ENCODE measurements around the gene RPN1. TPM values are rescaled to one million over a fixed set of nuclear protein-coding genes. Genes with fewer than 3 reads are reported as not detected.
A peak's percentile ranks its signal among the peaks of the same experiment; 100 is the strongest.

The RPN1 gene
- total and polyA plus RNA-seq, 10 of the 15 experiments (the other 5 are each of a cell fraction or from before 2014, with no cell fraction given) = 56.1 to 266 (median 157) TPM

DNA sequence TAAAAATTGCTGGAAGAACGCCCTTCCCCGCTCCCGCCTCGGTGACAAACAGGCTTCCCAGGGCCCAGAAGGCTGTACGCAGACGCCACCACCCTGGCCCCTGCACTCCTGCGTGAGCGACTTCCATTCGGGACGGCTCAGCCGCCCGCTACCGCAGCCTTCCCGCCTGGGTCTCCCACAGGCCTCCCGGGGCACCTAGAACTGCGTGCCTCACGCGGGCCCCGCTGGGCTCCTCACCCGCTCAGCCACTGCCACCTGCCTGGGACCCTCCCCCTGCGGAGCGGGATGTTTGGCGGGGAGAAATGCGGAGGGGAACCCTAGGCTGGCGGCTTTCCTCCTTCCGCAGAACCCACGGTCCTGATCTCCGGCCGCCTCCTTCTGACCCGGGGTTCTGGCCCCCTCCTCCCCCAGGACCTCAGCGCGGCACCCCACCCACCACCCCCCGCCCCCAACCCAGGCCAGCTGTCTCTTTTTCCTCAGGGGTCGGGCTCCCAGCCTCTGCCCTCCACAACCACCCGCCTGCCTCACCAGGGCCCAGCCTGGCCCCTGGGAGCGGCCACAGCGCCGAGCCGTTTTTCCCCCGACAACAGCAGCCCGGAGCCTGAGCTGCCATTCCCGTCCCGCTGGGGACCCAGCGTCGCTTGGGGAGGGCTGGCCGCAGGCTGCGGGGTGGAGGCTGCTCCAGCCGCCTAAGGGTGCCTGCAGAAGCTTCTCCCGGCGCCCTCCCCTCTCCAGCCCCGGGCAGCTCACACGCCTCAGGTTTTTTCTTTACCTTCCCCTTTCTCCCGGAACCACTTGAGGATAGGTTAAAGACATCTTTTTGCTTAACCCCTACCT, 47.8 kb upstream of the RPN1 start:
- H2AFZ ChIP-seq (ENCODE audit: control insufficient read depth, low read depth, low read length) = peak overlapping the region; percentile 80
- peak overlapping the region; percentile 53; the same call in 1 of the 2 replicates for H3K4me3 ChIP-seq
- H4K20me1 ChIP-seq (ENCODE audit: control insufficient read depth, insufficient read depth) = no peaks in the 10 kb centered on the region
- H3K27ac ChIP-seq (ENCODE audit: control insufficient read depth, insufficient read depth) = no peak overlapping the region
- ChIA-PET POLR2A (no interaction called here), SMC1A (ENCODE audit: uncharacterized antibody, unreplicated experiment) (interaction anchor here (1.0 to 1.1 kb wide), 2 partner anchors 10 to 69 kb away, joined by 3 read pairs; no protein-coding TSS in a partner anchor), CTCF (no interaction called here), RAD21 (ENCODE audit: unreplicated experiment) (no interaction called here)
- in situ Hi-C loops (cut with MboI) = no loop called here
- 0 out of 4 replicates have a peak, but pooled peaks cover 0 to 4% of the 10 kb centered on the region in 2 experiments for H3K27me3 ChIP-seq (replicated peaks in 1 of 2; ENCODE audit: control insufficient read depth in 2 of 2, insufficient read depth in 2 of 2, low read length in 1 of 2)
- H3K36me3 ChIP-seq (ENCODE audit: control insufficient read depth in 2 of 2, insufficient read depth in 2 of 2, low read length in 1 of 2) = no peaks in the 10 kb centered on the region
- intact Hi-C loops (cut with micrococcal nuclease; ENCODE audit: unreplicated experiment) = no loop called here
- WGBS (ENCODE audit: insufficient coverage, insufficient replicate concordance, low lambda C conversion rate, missing lambda C conversion rate) = 25% methylated on average over 41 of the region's 53 CpGs
- no peak overlapping the region for H3K9ac ChIP-seq (ENCODE audit: control insufficient read depth, insufficient read depth, low read length)
- H3K79me2 ChIP-seq (ENCODE audit: control insufficient read depth, insufficient read depth, low read length) = no peaks in the 10 kb centered on the region
- TF ChIP-seq SRF (IDR thresholded peaks at IDR 0.05; ENCODE audit: low read depth in 2 of 2, low read length in 2 of 2) (no peak), WRNIP1 (IDR thresholded peaks at IDR 0.05; ENCODE audit: borderline replicate concordance, low read depth, low read length) (no peak), ATF7 (IDR thresholded peaks at IDR 0.05; ENCODE audit: low read depth) (no peak)
- TF ChIP-seq, protein P1, sequence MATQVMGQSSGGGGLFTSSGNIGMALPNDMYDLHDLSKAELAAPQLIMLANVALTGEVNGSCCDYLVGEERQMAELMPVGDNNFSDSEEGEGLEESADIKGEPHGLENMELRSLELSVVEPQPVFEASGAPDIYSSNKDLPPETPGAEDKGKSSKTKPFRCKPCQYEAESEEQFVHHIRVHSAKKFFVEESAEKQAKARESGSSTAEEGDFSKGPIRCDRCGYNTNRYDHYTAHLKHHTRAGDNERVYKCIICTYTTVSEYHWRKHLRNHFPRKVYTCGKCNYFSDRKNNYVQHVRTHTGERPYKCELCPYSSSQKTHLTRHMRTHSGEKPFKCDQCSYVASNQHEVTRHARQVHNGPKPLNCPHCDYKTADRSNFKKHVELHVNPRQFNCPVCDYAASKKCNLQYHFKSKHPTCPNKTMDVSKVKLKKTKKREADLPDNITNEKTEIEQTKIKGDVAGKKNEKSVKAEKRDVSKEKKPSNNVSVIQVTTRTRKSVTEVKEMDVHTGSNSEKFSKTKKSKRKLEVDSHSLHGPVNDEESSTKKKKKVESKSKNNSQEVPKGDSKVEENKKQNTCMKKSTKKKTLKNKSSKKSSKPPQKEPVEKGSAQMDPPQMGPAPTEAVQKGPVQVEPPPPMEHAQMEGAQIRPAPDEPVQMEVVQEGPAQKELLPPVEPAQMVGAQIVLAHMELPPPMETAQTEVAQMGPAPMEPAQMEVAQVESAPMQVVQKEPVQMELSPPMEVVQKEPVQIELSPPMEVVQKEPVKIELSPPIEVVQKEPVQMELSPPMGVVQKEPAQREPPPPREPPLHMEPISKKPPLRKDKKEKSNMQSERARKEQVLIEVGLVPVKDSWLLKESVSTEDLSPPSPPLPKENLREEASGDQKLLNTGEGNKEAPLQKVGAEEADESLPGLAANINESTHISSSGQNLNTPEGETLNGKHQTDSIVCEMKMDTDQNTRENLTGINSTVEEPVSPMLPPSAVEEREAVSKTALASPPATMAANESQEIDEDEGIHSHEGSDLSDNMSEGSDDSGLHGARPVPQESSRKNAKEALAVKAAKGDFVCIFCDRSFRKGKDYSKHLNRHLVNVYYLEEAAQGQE (IDR thresholded peaks at IDR 0.05; ENCODE audit: low read depth, low read length) = no peak
- ATAC-seq (peak; percentile 41), FAIRE-seq (no peak), DNase-seq (ENCODE audit: low read depth, low spot score) (no peak)
- H3K9me3 ChIP-seq (replicated peaks; ENCODE audit: control insufficient read depth, insufficient read depth, low read length) = no peaks in the 10 kb centered on the region
- BruUV-seq (replicated peaks) = no TSS peak
- H3K4me1 ChIP-seq (ENCODE audit: control insufficient read depth, insufficient read depth, low read length) = no peaks in the 10 kb centered on the region
- peak overlapping the region; percentile 81 for H3K4me2 ChIP-seq (ENCODE audit: control insufficient read depth, insufficient read depth)

Data from GM12878 (cell line).